ENCODE results near the gene SCYL2. TPM values are rescaled to one million over a fixed set of nuclear protein-coding genes. Genes with fewer than 3 reads are reported as not detected.
"Not testable (repeated sequence)": the region's sequence is repeated elsewhere in the genome, so short reads cannot be mapped to it uniquely, and the experiment has no call there.

The SCYL2 gene, protein sequence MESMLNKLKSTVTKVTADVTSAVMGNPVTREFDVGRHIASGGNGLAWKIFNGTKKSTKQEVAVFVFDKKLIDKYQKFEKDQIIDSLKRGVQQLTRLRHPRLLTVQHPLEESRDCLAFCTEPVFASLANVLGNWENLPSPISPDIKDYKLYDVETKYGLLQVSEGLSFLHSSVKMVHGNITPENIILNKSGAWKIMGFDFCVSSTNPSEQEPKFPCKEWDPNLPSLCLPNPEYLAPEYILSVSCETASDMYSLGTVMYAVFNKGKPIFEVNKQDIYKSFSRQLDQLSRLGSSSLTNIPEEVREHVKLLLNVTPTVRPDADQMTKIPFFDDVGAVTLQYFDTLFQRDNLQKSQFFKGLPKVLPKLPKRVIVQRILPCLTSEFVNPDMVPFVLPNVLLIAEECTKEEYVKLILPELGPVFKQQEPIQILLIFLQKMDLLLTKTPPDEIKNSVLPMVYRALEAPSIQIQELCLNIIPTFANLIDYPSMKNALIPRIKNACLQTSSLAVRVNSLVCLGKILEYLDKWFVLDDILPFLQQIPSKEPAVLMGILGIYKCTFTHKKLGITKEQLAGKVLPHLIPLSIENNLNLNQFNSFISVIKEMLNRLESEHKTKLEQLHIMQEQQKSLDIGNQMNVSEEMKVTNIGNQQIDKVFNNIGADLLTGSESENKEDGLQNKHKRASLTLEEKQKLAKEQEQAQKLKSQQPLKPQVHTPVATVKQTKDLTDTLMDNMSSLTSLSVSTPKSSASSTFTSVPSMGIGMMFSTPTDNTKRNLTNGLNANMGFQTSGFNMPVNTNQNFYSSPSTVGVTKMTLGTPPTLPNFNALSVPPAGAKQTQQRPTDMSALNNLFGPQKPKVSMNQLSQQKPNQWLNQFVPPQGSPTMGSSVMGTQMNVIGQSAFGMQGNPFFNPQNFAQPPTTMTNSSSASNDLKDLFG
- total RNA-seq = 10 to 100 TPM; 27.7 to 51.8 (median 39.5) TPM

DNA sequence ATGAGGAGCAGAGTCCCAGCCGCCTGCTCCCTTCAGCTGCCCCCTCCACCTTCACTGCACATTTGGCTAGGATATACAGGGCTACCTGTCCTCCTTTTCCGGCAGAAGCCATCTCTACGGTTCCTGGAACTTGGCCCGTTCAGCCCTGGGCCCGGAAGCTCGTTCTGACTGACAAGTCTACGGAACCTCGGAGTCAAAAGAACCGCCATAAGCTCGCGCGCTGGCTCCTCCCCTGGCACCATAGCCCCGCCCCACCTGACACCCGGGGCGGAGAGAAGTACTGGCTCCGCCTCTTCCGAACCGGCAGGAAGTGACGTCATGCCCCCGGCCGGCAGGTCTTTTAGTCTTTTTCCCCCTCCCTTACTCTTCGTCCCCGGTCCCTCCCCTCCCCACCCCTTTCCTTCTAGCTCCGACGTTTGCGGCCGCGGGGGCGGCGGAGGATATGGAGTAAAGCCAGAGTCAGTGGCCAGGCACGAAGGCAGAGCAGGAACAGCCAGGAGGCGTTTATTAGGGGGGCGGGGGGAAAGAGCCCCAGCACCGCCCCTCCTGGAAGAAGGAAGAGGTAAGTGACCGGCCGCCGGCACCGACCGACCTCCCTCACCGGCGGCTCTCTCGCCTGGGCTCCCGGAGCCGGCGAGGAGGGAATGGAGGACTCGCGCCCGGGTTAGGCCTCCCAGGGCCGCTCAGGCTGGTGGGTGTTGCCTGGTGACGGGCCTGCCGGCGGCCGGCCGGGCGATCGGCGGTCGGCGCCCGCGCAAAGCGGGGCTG, at the start of gene SCYL2, which contains the start of gene DEPDC4:
SCYL2 (plus strand) TSS at position 343 of the 768 bp plus-strand sequence. CDS start 15,794 bp downstream, outside the sequence.
DEPDC4 (minus strand) TSS at position 245 of the 768 bp plus-strand sequence; CDS start at position 242, 3 bp downstream.
- intact Hi-C loops (cut with DNase I) = no loop called here
- 0 to 1% methylated on average over 2 to 30 of the region's 62 CpGs for WGBS, 2 donors

DNA sequence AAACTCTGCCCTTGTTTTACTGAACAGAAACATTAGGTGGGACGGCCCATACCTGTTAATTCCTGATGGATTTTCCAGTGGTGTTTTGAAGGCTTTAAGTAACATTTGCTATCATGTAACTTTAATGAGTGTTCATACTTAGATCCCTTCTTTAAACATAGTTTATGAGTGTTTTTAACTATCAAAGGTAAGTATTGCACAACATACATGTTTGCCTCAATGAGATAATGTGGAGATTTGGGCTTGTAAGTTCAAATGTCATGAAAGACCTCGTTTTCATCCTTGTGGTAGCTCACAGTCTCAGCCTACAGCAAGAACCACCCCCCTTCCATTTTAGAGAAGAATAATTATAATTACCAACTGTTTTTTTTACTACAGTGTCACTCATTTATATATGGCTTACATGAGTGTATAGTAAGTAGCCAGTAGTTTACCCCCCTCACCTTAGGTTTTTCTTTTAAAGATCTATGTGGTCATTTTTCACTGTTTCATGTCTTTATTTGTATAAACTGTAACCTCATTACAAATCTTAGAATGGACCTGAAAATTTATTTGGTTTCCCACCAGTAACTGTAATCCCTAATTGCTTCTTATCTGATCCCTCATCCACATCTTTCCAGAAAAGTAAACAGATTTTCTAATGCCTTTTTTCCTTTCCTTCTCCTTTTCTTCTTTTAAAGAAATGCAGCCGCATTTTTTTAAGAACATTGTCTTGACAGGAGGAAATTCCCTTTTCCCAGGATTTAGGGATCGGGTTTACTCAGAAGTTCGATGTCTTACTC, 47.5 kb upstream of the SCYL2 start:
- no peak for TF ChIP-seq POLR2A (IDR thresholded peaks at IDR 0.05)
- TF ChIP-seq, protein P1, sequence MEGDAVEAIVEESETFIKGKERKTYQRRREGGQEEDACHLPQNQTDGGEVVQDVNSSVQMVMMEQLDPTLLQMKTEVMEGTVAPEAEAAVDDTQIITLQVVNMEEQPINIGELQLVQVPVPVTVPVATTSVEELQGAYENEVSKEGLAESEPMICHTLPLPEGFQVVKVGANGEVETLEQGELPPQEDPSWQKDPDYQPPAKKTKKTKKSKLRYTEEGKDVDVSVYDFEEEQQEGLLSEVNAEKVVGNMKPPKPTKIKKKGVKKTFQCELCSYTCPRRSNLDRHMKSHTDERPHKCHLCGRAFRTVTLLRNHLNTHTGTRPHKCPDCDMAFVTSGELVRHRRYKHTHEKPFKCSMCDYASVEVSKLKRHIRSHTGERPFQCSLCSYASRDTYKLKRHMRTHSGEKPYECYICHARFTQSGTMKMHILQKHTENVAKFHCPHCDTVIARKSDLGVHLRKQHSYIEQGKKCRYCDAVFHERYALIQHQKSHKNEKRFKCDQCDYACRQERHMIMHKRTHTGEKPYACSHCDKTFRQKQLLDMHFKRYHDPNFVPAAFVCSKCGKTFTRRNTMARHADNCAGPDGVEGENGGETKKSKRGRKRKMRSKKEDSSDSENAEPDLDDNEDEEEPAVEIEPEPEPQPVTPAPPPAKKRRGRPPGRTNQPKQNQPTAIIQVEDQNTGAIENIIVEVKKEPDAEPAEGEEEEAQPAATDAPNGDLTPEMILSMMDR (IDR thresholded peaks at IDR 0.05) = no peak
- H3K9me3 ChIP-seq = no peaks in the 10 kb centered on the region
- no peak overlapping the region for H3K4me3 ChIP-seq
- WGBS, 2 donors = 76 to 86% methylated on average over 5 of the region's 5 CpGs
- H3K27ac ChIP-seq = no peak overlapping the region
- intact Hi-C loops (cut with DNase I) = no loop called here
- no peaks in the 10 kb centered on the region for H3K4me1 ChIP-seq
- H3K27me3 ChIP-seq = no peaks in the 10 kb centered on the region
- H3K36me3 ChIP-seq = peaks cover 0 to 84% (median 12%) of the 10 kb centered on the region in 3 donors
- DNase-seq = no peak

More for the DNA sequence above, at the start of gene SCYL2, which contains the start of gene DEPDC4:
- no peaks in the 10 kb centered on the region for H3K9me3 ChIP-seq
- DNase-seq = peak; percentile 85
- TF ChIP-seq, protein P1 (IDR thresholded peaks at IDR 0.05) = no peak
- peak in 2 of 4 donors; percentile 70 to 72 for TF ChIP-seq POLR2A (IDR thresholded peaks at IDR 0.05)
- H3K27me3 ChIP-seq = no peaks in the 10 kb centered on the region
- H3K27ac ChIP-seq = peak within 1 kb of the TSS; percentile 89 to 99 (median 98)
- H3K36me3 ChIP-seq = no peaks in the 10 kb centered on the region
- peaks cover 18 to 48% (median 23%) of the 10 kb centered on the region in 3 donors for H3K4me1 ChIP-seq
- peak within 1 kb of the TSS; percentile 55 to 99 (median 90) for H3K4me3 ChIP-seq

DNA sequence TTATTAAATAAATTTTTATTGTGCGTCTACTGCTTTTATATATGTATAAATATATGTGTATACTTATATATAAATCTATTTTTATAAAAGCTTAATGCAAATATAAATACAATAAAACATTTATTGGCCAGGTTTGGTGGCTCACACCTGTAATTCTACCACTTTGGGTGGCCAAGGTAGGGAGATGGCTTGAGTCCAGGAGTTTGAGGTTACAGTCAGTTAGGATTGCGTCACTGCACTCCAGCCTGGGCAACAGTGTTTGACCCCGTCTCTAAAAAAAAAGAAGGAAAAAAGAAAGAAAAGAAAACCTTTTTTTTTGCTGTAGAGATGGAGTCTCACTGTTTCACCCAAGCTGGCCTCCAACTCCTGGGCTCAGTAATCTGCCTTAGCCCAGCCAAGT, 45.5 kb upstream of the SCYL2 start:
- WGBS, 2 donors = 80 to 92% methylated on average over 3 of the region's 3 CpGs
- H3K9me3 ChIP-seq = no peaks in the 10 kb centered on the region
- H3K27ac ChIP-seq = no peak overlapping the region
- intact Hi-C loops (cut with DNase I) = no loop called here
- no peak for TF ChIP-seq POLR2A (IDR thresholded peaks at IDR 0.05)
- TF ChIP-seq, protein P1 (IDR thresholded peaks at IDR 0.05) = no peak
- H3K4me3 ChIP-seq = no peak overlapping the region
- H3K27me3 ChIP-seq = no peaks in the 10 kb centered on the region
- no peaks in the 10 kb centered on the region for H3K4me1 ChIP-seq
- no peak for DNase-seq
- peaks cover 0 to 93% (median 17%) of the 10 kb centered on the region in 3 donors for H3K36me3 ChIP-seq

DNA sequence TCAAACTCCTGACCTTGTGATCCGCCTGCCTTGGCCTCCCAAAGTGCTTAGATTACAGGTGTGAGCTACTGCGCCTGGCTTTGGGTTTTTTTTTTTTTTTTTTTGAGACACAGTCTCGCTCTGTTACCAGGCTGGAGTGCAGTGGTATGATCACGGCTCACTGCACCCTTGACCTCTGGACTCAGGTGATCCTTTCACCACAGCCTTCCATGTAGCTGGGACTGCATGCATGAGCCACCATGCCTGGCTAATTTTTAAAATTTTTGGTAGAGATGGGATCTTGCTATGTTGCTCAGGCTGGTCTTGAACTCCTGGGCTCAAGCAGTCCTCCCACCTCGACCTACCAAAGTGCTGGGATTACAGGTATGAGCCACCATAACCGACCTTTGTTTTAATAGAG, 44.8 kb upstream of the SCYL2 start:
- H3K9me3 ChIP-seq; DNase-seq; H3K4me1 ChIP-seq; H3K27me3 ChIP-seq; H3K4me3 ChIP-seq; intact Hi-C loops (cut with DNase I); H3K27ac ChIP-seq: not testable (repeated sequence)
- peaks cover 0 to 90% (median 17%) of the 10 kb centered on the region in 3 donors for H3K36me3 ChIP-seq
- WGBS, 2 donors = 92 to 98% methylated on average over 5 to 6 of the region's 6 CpGs

Data from esophagus squamous epithelium (tissue), 5 donors.